Suprapubic skin (tissue), 4 donors: ENCODE measurements around the gene CCNDBP1. TPM values are rescaled to one million over a fixed set of nuclear protein-coding genes. Genes with fewer than 3 reads are reported as not detected.
"Not testable (repeated sequence)": the region's sequence is repeated elsewhere in the genome, so short reads cannot be mapped to it uniquely, and the experiment has no call there.

Experiments used
- DNase-seq, 2 donors: peaks; one replicate each; pipeline ENCODE4 v3.0.0-alpha.2; 2019; ENCODE audit warnings: low spot score in 2 of 2
- H3K27ac ChIP-seq: fragments of 200-600 bp; sonication (generic); one replicate; pipeline ENCODE4 v1.5.1; 2019
- H3K27me3 ChIP-seq: fragments of 200-600 bp; sonication (generic); one replicate; pipeline ENCODE4 v1.5.1; 2019
- H3K36me3 ChIP-seq: fragments of 200-600 bp; sonication (generic); one replicate; pipeline ENCODE4 v1.5.1; 2019
- H3K4me1 ChIP-seq: fragments of 200-600 bp; sonication (generic); one replicate; pipeline ENCODE4 v1.5.1; 2019
- H3K4me3 ChIP-seq: fragments of 200-600 bp; sonication (generic); one replicate; pipeline ENCODE4 v1.5.1; 2019; ENCODE audit warnings: mild to moderate bottlenecking
- H3K9me3 ChIP-seq: fragments of 200-600 bp; sonication (generic); one replicate; pipeline ENCODE4 v1.5.1; 2019
- CTCF ChIP-seq, 2 donors: fragments of 200-600 bp in 1 of 2; fragments of 450-650 bp in 1 of 2; sonication (generic) in 1 of 2; IDR thresholded peaks; one replicate each; pipeline ENCODE4 v1.5.1; 2016 to 2019; ENCODE audit warnings: antibody characterized with exemption in 2 of 2, mild to moderate bottlenecking in 1 of 2, moderate library complexity in 1 of 2
- EP300 ChIP-seq: sonication (generic); formaldehyde crosslinking; IDR thresholded peaks from one replicate; pipeline ENCODE4 v1.6.1; 2017; ENCODE audit warnings: antibody characterized with exemption
- POLR2A ChIP-seq, 2 donors: fragments of 450-650 bp; IDR thresholded peaks; one replicate each; pipeline ENCODE4 v1.6.1; 2017; ENCODE audit warnings: antibody characterized with exemption in 2 of 2, mild to moderate bottlenecking in 2 of 2, moderate library complexity in 2 of 2
- POLR2AphosphoS5 ChIP-seq, 3 donors: sonication (generic); formaldehyde crosslinking; IDR thresholded peaks; one replicate each; pipeline ENCODE4 v1.6.1; 2017; ENCODE audit warnings: antibody characterized with exemption in 3 of 3
- WGBS: methylation state at CpG from one replicate; pipeline ENCODE4 v1.1.5; 2018; 5-methylcytosine and 5-hydroxymethylcytosine counted together
- total RNA-seq, 4 donors: library from RNA; depleted of rRNA; stranded (reverse); fragments of >200 nt; gene quantifications; one replicate each; pipeline ENCODE4 v1.1.0, GENCODE V29; 2016

CCNDBP1 gene
- total RNA-seq, 4 donors from 2014 or later: 55.9 to 93.7 (median 81.2) TPM

GRCh38 chr15:43196760-43197548, 11.8 kb downstream of the CCNDBP1 start:
- Histone ChIP-seq H3K9me3 (peaks cover 4% of the 10 kb centered on the region), H3K36me3 (peaks cover 60% of the 10 kb centered on the region), H3K27me3 (no peaks in the 10 kb centered on the region), H3K4me1 (no peaks in the 10 kb centered on the region), H3K27ac (no peak overlapping the region), H3K4me3 (no peak overlapping the region)
- TF ChIP-seq EP300 (no peak), POLR2A (IDR thresholded peaks at IDR 0.05) (no peak), CTCF (IDR thresholded peaks at IDR 0.05) (no peak), POLR2AphosphoS5 (IDR thresholded peaks at IDR 0.05) (no peak)
- 84% methylated on average over 10 of the region's 10 CpGs for WGBS
- no peak for DNase-seq

GRCh38 chr15:43197773-43198172, 12.6 kb downstream of the CCNDBP1 start:
- not testable (repeated sequence) for H3K4me1 ChIP-seq, DNase-seq, H3K9me3 ChIP-seq, H3K4me3 ChIP-seq, H3K27me3 ChIP-seq, H3K27ac ChIP-seq
- WGBS: 89% methylated on average over 3 of the region's 3 CpGs
- peaks cover 52% of the 10 kb centered on the region for H3K36me3 ChIP-seq

- not testable (repeated sequence) for H3K4me1 ChIP-seq, H3K9me3 ChIP-seq, DNase-seq, H3K4me3 ChIP-seq, H3K27me3 ChIP-seq, H3K27ac ChIP-seq
- 94% methylated on average over 4 of the region's 4 CpGs for WGBS
- H3K36me3 ChIP-seq: peaks cover 45% of the 10 kb centered on the region
These were observed 13.4 kb downstream of the CCNDBP1 start for GRCh38 chr15:43198556-43198955.

- Histone ChIP-seq H3K36me3 (peaks cover 44% of the 10 kb centered on the region), H3K4me3 (no peak overlapping the region), H3K27me3 (no peaks in the 10 kb centered on the region), H3K27ac (no peak overlapping the region), H3K4me1 (peaks cover 2% of the 10 kb centered on the region), H3K9me3 (peaks cover 4% of the 10 kb centered on the region)
- no CpG with 5 or more reads among the region's 3 CpGs for WGBS
- no peak for TF ChIP-seq EP300
- no peak for DNase-seq
These were observed 13.8 kb downstream of the CCNDBP1 start for GRCh38 chr15:43198992-43199391.

- Histone ChIP-seq H3K4me3 (no peak overlapping the region), H3K27me3 (no peaks in the 10 kb centered on the region), H3K4me1 (peaks cover 5% of the 10 kb centered on the region), H3K36me3 (peaks cover 35% of the 10 kb centered on the region), H3K9me3 (peaks cover 4% of the 10 kb centered on the region), H3K27ac (no peak overlapping the region)
- DNase-seq: no peak
- 87% methylated on average over 3 of the region's 3 CpGs for WGBS
- TF ChIP-seq POLR2AphosphoS5 (IDR thresholded peaks at IDR 0.05): no peak
- TF ChIP-seq POLR2A (IDR thresholded peaks at IDR 0.05): no peak
- no peak for TF ChIP-seq EP300
- no peak for TF ChIP-seq CTCF (IDR thresholded peaks at IDR 0.05)
These were observed 14.8 kb downstream of the CCNDBP1 start for GRCh38 chr15:43199945-43200488.

GRCh38 chr15:43204016-43204901, 19.1 kb downstream of the CCNDBP1 start:
- no peak for DNase-seq
- WGBS: 29% methylated on average over 8 of the region's 8 CpGs
- TF ChIP-seq CTCF (IDR thresholded peaks at IDR 0.05): peak in 1 of 2 donors; percentile 59
- TF ChIP-seq POLR2AphosphoS5 (IDR thresholded peaks at IDR 0.05): no peak

More at GRCh38 chr15:43204016-43204901, 19.1 kb downstream of the CCNDBP1 start:
- Histone ChIP-seq H3K36me3 (no peaks in the 10 kb centered on the region), H3K4me3 (no peak overlapping the region), H3K27me3 (peaks cover 15% of the 10 kb centered on the region), H3K9me3 (no peaks in the 10 kb centered on the region), H3K27ac (no peak overlapping the region), H3K4me1 (peaks cover 5% of the 10 kb centered on the region)
